Neural progenitor cell (in vitro differentiated cells): Measurements from ENCODE around the gene SLC35F4.
"Not testable (repeated sequence)": the region's sequence is repeated elsewhere in the genome, so short reads cannot be mapped to it uniquely, and the experiment has no call there.

Experiments used
- EZH2 ChIP-seq: fragments of 200-600 bp; sonication (generic); IDR thresholded peaks from 2 replicates; pipeline ENCODE4 v1.6.1; 2017; ENCODE audit warnings: antibody characterized with exemption, mild to moderate bottlenecking, moderate library complexity
- EZH2phosphoT487 ChIP-seq: fragments of 200-600 bp; sonication (generic); IDR thresholded peaks from 2 replicates; pipeline ENCODE4 v1.6.1; 2017; ENCODE audit warnings: antibody characterized with exemption
- TF ChIP-seq, protein P1 (sequence below): fragments of 200-600 bp; sonication (generic); IDR thresholded peaks from 2 replicates; pipeline ENCODE4 v1.5.1; 2017; ENCODE audit warnings: antibody characterized with exemption, mild to moderate bottlenecking

GRCh38 chr14:57855666-57856065, 10.2 kb downstream of the SLC35F4 start:
- TF ChIP-seq, protein P1, sequence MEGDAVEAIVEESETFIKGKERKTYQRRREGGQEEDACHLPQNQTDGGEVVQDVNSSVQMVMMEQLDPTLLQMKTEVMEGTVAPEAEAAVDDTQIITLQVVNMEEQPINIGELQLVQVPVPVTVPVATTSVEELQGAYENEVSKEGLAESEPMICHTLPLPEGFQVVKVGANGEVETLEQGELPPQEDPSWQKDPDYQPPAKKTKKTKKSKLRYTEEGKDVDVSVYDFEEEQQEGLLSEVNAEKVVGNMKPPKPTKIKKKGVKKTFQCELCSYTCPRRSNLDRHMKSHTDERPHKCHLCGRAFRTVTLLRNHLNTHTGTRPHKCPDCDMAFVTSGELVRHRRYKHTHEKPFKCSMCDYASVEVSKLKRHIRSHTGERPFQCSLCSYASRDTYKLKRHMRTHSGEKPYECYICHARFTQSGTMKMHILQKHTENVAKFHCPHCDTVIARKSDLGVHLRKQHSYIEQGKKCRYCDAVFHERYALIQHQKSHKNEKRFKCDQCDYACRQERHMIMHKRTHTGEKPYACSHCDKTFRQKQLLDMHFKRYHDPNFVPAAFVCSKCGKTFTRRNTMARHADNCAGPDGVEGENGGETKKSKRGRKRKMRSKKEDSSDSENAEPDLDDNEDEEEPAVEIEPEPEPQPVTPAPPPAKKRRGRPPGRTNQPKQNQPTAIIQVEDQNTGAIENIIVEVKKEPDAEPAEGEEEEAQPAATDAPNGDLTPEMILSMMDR: not testable (repeated sequence)
- TF ChIP-seq EZH2phosphoT487, EZH2: not testable (repeated sequence)
